ENCODE results near the gene KMT2C. TPM values are rescaled to one million over a fixed set of nuclear protein-coding genes. Genes with fewer than 3 reads are reported as not detected.

Gene KMT2C
- total and polyA plus RNA-seq, 10 of the 15 experiments (the other 5 are each of a cell fraction or from before 2014, with no cell fraction given), result 3.3 to 45.2 (median 19.2) TPM

GRCh38 chr7:152342796-152343195, 93.0 kb downstream of the KMT2C start:
- FAIRE-seq (no peak), DNase-seq (ENCODE audit: low read depth, low spot score) (no peak), ATAC-seq (no peak; the same call in 2 of the 3 replicates)
- no peak for TF ChIP-seq BHLHE40 (IDR thresholded peaks at IDR 0.05; ENCODE audit: borderline replicate concordance in 1 of 2, low read depth in 2 of 2, low read length in 1 of 2)
- 74% methylated on average over 2 of the region's 2 CpGs for WGBS (ENCODE audit: insufficient coverage, insufficient replicate concordance, low lambda C conversion rate, missing lambda C conversion rate)
- H3K79me2 ChIP-seq (ENCODE audit: control insufficient read depth, insufficient read depth, low read length), result peaks cover 60% of the 10 kb centered on the region
- no TSS peak for BruUV-seq (replicated peaks)
- no peaks in the 10 kb centered on the region for H3K36me3 ChIP-seq (ENCODE audit: control insufficient read depth in 2 of 2, insufficient read depth in 2 of 2, low read length in 1 of 2)
- H3K27me3 ChIP-seq (replicated peaks in 1 of 2; ENCODE audit: control insufficient read depth in 2 of 2, insufficient read depth in 2 of 2, low read length in 1 of 2), result no peaks in the 10 kb centered on the region
- H3K4me1 ChIP-seq (ENCODE audit: control insufficient read depth, insufficient read depth, low read length), result peaks cover 29% of the 10 kb centered on the region; the same call in 1 of the 2 replicates
- H4K20me1 ChIP-seq (ENCODE audit: control insufficient read depth, insufficient read depth), result no peaks in the 10 kb centered on the region
- intact Hi-C loops (cut with micrococcal nuclease; ENCODE audit: unreplicated experiment), result no loop called here
- H2AFZ ChIP-seq (ENCODE audit: control insufficient read depth, low read depth, low read length), result no peak overlapping the region
- no peak overlapping the region for H3K4me2 ChIP-seq (ENCODE audit: control insufficient read depth, insufficient read depth)
- ChIA-PET CTCF (interaction anchor here (1.0 to 4.3 kb wide), 3 partner anchors 26 to 419 kb away, joined by 3 to 48 read pairs (median 7); no protein-coding TSS in a partner anchor), RAD21 (ENCODE audit: unreplicated experiment) (interaction anchor here (0.9 to 3.8 kb wide), 4 partner anchors 26 to 364 kb away, joined by 3 to 39 read pairs (median 18); no protein-coding TSS in a partner anchor), SMC1A (ENCODE audit: uncharacterized antibody, unreplicated experiment) (interaction anchor here (0.8 to 4.3 kb wide), 6 partner anchors 9 to 364 kb away, joined by 3 to 40 read pairs (median 10); no protein-coding TSS in a partner anchor), POLR2A (interaction anchor here (1.7 to 2.1 kb wide), 2 partner anchors 26 to 91 kb away, joined by 8 to 10 read pairs; no protein-coding TSS in a partner anchor)
- H3K9ac ChIP-seq (ENCODE audit: control insufficient read depth, insufficient read depth, low read length), result no peak overlapping the region
- in situ Hi-C loops (cut with MboI), result no loop called here
- H3K9me3 ChIP-seq (replicated peaks; ENCODE audit: control insufficient read depth, insufficient read depth, low read length), result peaks cover 3% of the 10 kb centered on the region; the same call in 2 of the 3 replicates
- H3K27ac ChIP-seq (ENCODE audit: control insufficient read depth, insufficient read depth), result no peak overlapping the region
- H3K4me3 ChIP-seq, result no peak overlapping the region

DNA sequence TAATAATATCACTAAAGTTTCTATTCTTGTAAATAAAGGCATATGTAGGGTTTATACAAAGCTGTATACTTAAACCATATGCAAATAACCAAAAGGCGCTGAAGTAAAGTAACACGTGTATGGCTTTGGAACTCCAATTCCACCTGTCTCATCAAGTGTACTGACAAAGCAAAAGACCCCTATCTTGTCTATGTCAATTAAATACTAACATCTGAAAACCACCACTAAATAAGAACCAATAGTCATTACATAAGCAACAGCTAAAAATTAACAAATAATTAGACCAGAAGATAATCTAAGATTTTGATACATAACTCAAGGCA, 93.9 kb downstream of the KMT2C start:
- ChIA-PET CTCF (interaction anchor here (0.7 to 4.3 kb wide), 13 partner anchors 8 to 383 kb away, joined by 3 to 48 read pairs (median 4); no protein-coding TSS in a partner anchor), RAD21 (ENCODE audit: unreplicated experiment) (interaction anchor here (0.6 to 3.8 kb wide), 14 partner anchors 9 to 368 kb away, joined by 3 to 39 read pairs (median 3); no protein-coding TSS in a partner anchor), SMC1A (ENCODE audit: uncharacterized antibody, unreplicated experiment) (interaction anchor here (0.5 to 4.3 kb wide), 12 partner anchors 12 to 365 kb away, joined by 3 to 40 read pairs (median 4); no protein-coding TSS in a partner anchor), POLR2A (interaction anchor here (0.8 to 2.1 kb wide), 4 partner anchors 13 to 92 kb away, joined by 3 to 10 read pairs (median 8); no protein-coding TSS in a partner anchor)
- no peak for DNase-seq (ENCODE audit: low read depth, low spot score)
- BruUV-seq (replicated peaks), result no TSS peak
- in situ Hi-C loops (cut with MboI) (no loop called here), intact Hi-C loops (cut with micrococcal nuclease; ENCODE audit: unreplicated experiment) (loop anchor here (1.0 kb wide), 1 partner anchor 365 kb away; no protein-coding TSS in a partner anchor)
- 66% methylated on average over 2 of the region's 2 CpGs for WGBS (ENCODE audit: insufficient coverage, insufficient replicate concordance, low lambda C conversion rate, missing lambda C conversion rate)
- Histone ChIP-seq H3K9ac (ENCODE audit: control insufficient read depth, insufficient read depth, low read length) (no peak overlapping the region), H3K36me3 (ENCODE audit: control insufficient read depth in 2 of 2, insufficient read depth in 2 of 2, low read length in 1 of 2) (no peaks in the 10 kb centered on the region), H2AFZ (ENCODE audit: control insufficient read depth, low read depth, low read length) (no peak overlapping the region), H4K20me1 (ENCODE audit: control insufficient read depth, insufficient read depth) (no peaks in the 10 kb centered on the region; the same call in 1 of the 2 replicates), H3K27me3 (replicated peaks in 1 of 2; ENCODE audit: control insufficient read depth in 2 of 2, insufficient read depth in 2 of 2, low read length in 1 of 2) (no peaks in the 10 kb centered on the region), H3K27ac (ENCODE audit: control insufficient read depth, insufficient read depth) (peak overlapping the region; percentile 32; the same call in 1 of the 2 replicates), H3K4me1 (ENCODE audit: control insufficient read depth, insufficient read depth, low read length) (peaks cover 32% of the 10 kb centered on the region; the same call in 1 of the 2 replicates), H3K79me2 (ENCODE audit: control insufficient read depth, insufficient read depth, low read length) (peaks cover 65% of the 10 kb centered on the region), H3K4me2 (ENCODE audit: control insufficient read depth, insufficient read depth) (peak overlapping the region; percentile 63; the same call in 1 of the 2 replicates), H3K4me3 (no peak overlapping the region), H3K9me3 (replicated peaks; ENCODE audit: control insufficient read depth, insufficient read depth, low read length) (no peaks in the 10 kb centered on the region; the same call in 1 of the 3 replicates)
- no peak for ATAC-seq
- TF ChIP-seq CREB1 (IDR thresholded peaks at IDR 0.05; ENCODE audit: low read depth) (no peak), TCF7 (IDR thresholded peaks at IDR 0.05; ENCODE audit: borderline replicate concordance) (no peak), RAD21 (IDR thresholded peaks at IDR 0.05; ENCODE audit: insufficient read depth, low read depth, low read length) (no peak), E4F1 (IDR thresholded peaks at IDR 0.05; ENCODE audit: borderline replicate concordance, partially characterized antibody) (no peak), TBL1XR1 (IDR thresholded peaks at IDR 0.05; ENCODE audit: low read depth, low read length) (no peak), CHD2 (IDR thresholded peaks at IDR 0.05; ENCODE audit: borderline replicate concordance, low read depth, low read length) (no peak), FOS (IDR thresholded peaks at IDR 0.05; ENCODE audit: borderline replicate concordance, extremely low read depth, insufficient read length) (no peak), ATF2 (IDR thresholded peaks at IDR 0.05; ENCODE audit: low read length) (no peak), EGR1 (IDR thresholded peaks at IDR 0.05; ENCODE audit: borderline replicate concordance in 1 of 2, low read depth in 2 of 2, low read length in 2 of 2) (no peak), MYC (IDR thresholded peaks at IDR 0.05; ENCODE audit: insufficient read depth, insufficient read length, insufficient replicate concordance, low read length, severe bottlenecking) (no peak), RAD51 (IDR thresholded peaks at IDR 0.05) (no peak)
- FAIRE-seq, result no peak

Data from GM12878 (cell line).